Activated effector memory CD4-positive, alpha-beta T cell treated with anti-CD3 and anti-CD28 coated beads, Interleukin-2, amount 50 U/mL, for 16 hours (primary cell): Measurements from ENCODE around the gene COPS4.
A peak's percentile ranks its signal among the peaks of the same experiment; 100 is the strongest.
"Not testable (repeated sequence)": the region's sequence is repeated elsewhere in the genome, so short reads cannot be mapped to it uniquely, and the experiment has no call there.

Source experiments
- DNase-seq: peaks from one replicate; pipeline ENCODE4 v3.0.0-alpha.2; 2020

COPS4 gene

DNA sequence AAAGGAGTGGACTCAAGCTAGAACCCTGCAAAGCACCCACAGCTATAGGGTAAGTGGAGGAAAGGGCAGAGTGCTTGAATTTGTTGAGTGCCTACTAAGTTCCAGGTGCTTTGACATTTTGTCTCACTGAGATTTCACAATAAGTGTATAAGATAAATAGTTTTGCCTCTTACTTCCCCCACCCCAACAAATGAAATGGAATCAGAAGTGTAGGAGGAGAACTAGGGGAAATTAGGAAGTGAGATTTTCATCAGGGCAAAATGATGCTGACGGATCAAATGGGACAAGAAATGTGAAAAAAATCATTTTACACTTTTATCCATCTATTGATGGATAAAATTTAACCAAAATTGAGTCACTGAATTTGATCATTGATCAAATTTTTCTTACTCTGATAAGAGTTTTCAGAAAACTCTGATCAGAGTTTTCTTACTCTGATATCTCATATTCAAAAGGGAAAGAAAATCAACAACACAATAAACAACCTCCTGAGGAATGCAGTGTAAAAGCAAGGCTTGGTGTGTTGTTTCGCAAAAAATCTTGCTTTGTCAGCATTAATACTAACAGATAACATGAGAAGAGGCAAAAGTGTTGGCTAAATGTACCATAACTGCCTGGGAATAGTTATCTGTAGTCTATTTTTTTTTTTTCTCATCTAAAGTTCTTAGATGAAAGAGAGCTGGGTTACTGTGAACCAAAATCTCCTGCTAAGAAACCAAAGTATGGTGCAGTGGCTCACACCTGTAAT, 54.6 kb downstream of the COPS4 start:
- DNase-seq, result no peak

DNA sequence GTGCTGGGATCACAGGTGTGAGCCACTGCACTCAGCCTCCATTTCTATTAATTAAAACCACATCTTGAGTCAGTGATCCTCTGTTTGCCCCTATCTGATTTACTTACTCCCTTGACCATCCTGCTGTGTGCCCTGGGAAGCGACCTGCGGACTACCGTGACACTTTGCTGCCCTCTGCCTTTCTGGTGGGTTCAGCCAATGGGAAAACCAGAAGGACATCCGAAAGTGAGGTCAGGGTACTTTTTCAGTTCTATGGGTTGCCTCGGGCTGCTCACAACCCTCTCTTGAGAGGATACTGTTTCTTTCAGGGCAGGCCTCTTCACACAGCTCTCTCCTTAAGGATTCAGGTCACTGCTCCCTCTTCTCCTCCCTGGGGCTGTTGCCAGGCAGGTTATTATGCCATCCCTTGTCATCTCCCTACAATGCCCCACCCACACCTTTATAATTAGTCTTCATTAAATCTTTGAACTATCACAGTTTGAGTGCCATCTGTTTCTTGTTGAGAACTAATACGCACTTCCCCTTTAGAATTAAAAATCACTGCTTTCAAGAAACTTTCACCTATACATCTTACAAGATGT, 58.2 kb downstream of the COPS4 start:
- no peak for DNase-seq

DNA sequence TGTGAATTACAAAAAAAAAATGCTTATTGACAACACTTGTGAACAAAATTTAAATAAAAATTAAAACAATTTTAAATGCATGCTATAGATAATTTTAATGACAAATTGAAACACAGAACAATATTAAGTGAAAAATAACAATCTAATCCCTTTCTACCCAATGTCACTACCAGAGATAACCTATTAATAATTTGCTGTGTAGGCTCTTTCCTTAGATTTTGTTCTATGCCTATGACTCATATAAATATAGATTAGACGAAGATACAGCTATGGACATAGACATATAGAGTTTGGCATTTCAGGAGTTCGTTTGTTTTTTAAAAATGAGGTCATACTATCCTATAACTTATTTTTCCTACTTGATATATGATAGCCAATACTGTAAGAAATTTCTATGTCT, 61.4 kb downstream of the COPS4 start:
- DNase-seq, result no peak

DNA sequence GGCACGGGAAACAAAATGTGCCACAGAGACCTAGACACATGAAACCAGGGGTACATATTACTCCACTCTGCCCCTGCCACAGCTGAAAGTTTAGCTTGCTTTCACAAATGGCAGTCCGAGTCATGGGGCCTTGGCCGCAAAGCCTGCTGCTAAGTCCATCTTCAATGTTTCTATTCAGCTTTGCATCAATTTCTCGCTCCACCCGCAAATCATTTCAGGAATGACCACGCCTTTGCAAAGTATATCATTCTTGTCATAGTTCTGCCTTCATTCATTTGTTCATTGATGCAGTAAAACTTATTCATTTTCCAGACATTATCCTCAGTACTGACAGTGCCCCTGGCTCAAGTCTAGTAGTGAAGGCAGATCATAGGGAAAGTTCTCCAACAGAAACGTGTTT, 70.0 kb downstream of the COPS4 start:
- no peak for DNase-seq

DNA sequence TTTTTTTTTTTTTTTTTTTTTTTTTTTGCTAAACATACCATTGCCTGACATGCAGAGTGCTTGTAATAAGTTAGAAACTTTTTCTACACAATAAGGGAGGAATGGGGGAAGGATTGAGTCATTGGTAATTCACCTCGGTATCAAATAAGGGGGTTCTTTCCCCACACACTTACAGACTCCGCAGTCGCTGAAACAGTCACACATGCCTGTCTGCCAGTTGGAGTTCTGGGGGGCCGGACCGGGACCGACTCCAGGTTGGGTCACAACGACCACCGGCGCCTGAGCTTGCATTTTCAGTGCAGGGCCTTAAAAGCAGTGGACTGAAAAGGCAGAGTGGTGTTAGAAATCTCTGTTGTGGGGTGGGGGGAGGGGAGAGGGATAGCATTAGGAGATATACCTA, 72.6 kb downstream of the COPS4 start:
- no peak for DNase-seq

DNA sequence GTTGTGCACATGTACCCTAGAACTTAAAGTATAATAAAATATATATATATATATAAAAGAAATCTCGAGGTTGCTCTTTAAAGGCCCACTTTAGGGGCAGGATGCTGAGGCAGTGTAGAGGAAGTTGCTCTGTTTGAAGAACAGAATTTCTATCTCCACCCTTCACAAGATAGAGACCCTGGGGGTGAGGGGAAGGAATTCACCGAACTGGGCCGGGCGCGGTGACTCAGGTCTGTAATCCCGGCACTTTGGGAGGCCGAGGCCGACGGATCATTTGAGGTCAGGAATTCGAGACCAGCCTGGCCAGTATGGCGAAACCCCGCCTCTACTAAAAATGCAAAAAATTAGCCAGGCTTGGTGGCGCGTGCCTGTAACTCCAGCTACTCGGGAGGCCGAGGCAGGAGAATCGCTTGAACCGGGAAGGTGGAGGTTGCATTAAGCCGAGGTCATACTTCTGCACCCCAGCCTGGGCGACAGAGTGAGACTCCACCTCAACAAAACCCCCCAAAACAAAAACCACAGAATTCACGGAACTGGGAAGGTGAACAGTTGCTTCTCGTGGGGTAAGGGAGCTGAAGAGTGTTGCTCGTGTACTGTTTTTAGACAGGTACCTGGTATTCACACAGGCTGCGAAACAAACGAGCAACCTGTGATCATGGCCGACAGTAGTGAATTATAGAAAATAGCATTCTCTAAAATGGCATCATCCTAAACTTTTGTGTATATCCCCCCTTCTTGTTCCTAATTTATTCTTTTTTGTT, 73.3 kb downstream of the COPS4 start:
- no peak for DNase-seq

DNA sequence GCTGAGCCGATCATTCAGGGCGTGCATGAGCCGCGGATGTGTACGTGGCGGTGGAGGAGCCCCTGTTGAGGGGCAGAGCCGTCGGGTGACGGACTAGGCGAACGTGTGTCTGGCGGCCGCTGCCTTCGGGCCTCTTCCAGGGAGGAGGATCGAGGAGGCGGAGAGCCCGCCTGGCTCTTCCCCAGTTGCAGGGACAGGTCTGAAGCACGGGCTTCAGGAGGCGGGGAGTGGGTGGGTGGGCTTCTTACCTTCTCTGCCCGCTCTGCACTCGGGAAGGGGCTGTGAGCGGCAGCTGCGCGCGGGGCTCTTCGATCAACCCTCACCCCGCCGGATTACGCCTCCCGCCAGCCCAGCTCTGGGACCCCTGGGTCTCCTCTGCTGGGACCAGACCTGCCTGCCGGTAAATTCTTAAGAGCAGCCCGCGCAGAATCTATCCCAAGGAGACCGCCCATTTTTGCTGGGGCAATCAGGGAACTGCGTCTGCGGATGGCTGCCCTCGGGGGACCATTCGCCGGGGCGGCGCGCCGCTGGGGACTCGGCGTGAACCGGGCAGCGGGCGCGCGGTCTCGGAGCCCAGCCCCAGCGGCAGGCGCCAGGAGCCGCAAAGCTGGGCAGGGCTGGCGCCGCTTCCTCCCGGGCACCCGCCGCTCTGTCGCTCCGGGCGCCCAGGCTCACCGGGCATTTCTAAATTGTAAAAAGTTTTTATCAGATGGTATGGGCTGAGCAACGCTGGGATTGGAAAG, 74.7 kb downstream of the COPS4 start:
- peak; percentile 78 for DNase-seq

DNA sequence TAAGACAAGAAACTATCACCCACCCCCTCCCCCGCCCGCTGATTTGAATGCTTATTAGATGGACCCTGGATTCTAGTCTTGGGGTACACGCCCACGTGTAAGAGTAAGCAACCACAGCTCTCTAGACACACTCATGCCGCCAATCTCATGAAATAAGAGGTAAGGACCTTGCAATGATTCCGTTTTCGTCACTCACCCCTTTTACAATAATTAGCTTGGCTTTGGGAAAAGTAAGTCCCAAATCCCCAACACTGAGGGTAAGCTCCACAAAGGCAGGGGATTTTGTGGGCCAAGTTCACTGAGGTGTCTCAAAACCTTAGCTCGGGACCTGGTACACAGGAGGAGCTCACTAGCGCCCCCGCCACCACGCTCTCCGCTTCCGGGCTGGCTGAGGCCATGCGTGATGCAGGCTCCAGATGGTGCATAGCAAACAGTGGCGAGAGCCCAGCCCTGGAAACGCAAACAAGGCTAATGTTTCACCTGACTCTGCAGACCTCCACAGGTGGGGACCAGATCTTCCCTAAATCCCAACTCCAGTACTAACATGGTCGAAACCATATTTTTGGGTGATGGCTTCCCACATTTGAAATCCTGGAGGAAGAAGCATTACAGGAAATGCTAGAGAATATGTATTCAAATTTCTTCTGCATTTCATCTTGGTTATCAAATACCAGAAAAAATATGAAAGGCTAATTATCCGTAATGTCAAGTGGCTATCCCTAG, 75.4 kb downstream of the COPS4 start:
- DNase-seq, result peak; percentile 95

DNA sequence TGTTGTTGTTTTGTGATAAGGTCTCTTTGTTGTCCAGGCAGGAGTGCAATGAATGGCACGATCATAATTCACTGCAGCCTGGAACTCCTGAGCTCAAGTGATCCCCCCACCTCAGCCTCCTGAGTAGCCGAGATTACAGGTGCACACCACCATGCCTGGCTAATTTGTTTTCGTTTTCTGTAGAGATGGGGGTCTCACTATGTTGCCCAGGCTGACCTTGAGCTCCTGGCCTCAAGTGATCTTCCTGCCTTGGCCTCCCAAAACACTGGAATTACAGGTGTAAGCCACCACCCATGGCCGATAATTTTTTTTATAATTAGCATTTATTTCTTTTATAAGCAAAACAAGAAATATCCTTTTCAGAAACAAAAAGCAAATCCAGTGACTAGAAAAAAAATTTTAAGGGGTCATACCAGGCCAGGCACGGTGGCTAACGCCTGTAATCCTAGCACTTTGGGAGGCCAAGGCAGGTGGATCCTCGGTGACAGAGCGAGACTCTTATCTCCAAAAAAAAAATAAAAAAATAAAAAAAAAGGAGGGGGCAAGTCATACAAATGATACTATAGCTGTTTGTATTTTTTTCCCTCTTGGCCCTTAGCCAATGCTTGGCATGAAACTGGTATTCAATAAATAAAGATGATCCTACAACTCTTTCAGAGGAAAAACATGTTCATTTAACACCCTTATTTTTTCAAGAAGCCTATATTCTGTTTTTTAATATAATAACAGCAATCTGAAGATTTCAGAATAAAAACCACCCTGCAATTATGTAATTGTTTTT, 76.2 kb downstream of the COPS4 start:
- DNase-seq, result no peak

DNA sequence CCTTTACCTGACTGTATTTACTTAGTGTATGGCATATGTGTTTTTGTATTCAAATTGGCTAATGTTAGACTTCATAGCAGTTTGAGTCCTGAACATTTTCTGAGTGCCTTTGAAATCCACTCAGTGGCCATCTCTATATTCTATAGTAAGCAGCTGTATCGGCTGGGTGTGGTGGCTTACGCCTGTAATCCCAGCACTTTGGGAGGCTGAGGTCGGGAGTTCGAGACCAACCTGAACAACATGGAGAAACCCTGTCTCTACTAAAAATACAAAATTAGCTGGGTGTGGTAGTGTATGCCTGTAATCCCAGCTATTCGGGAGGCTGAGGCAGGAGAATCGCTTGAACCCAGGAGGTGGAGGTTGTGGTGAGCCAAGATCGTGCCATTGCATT, 76.8 kb downstream of the COPS4 start:
- DNase-seq, result not testable (repeated sequence)

DNA sequence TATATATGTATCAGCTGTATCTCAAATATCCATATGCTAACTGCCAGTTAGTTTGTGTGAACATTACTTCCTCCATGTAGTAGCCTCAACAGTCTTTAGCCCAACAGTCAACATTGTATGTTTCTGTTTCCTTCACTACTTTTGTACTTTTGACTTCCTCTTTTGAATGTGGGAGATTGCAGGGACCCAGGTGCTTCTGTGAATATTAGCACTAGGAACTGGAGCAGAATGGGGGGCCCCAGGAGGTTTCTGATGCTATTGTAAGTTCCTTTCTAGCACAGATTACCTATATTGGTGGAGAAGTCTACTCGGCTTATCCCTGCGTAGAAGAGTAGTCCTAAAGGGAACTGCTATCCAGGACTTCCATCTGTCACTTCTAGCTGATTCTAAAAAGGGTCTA, 77.2 kb downstream of the COPS4 start:
- no peak for DNase-seq

DNA sequence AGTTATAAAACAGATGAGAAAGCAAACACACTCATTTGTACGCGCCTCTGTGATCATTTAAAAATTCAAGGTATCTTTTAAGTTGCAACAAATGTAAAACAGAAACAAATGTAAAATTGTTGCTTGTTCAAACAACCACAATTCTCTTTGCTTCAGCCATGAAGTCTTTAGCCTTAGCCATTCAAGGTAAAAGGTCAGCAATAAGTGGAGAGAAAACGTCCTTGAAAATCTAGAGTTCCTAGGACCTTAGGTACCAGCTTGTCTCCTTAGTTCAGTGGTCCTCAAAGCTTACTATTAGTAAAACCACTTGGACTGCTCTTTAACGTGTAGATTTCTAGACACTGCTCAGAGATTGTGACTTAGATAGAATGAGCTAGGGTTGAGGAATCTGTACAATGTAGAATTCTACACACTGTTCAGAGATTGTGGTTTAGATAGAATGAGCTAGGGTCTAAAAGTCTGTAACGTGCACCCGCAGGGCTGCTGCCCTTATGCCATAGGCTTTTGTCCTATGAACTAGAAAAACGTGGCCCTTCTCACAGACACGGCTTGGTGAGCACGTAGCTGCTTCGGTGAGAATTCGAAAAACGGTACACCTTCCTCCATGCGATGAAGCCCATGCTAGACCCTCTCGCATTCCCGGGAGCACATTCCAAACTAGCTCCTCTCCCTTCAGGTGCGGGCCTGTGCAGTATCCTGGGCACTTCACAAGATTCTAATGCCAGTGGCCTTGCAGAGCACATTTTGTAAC, 77.9 kb downstream of the COPS4 start:
- no peak for DNase-seq

DNA sequence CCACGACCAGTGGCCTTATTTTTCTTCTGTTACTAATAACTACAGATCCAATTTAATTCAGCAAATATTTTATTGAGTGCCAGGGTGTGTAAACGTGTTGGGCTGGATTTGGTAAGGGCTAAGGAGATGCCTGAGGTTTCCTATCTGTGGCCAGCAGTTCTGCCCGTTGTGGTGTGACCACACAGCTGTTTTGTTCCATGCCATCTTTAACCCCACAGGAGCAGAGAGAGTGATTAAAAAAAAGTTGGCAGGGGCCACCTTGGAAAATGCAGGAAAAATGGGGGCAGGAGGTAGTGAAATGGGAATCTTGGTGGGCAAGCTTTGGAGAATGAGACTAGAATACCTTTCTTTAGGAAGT, 78.4 kb downstream of the COPS4 start:
- no peak for DNase-seq

DNA sequence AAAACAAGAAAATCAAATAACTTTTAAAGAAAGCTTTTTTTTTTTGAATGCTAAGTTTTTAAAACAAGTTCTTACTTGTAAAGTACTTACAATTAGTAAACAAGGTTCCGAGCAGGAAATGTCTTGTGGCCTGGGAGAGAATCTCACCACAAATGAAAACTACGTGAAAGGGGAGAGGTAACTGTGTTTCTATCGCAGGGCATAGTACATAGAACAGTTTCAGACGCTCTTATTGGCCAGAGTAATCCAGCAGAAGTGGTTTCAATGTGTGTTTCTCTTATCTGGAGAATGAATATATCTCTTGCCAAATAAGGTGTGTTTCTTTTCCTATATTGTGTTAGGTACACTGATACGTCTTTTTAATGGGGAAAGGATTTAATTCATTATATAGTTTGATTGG, 79.6 kb downstream of the COPS4 start, which contains the start of gene PLAC8:
Gene PLAC8 (minus strand): TSS at position 154 of the 400 bp plus-strand sequence. CDS start 6,808 bp downstream, outside the sequence.
- DNase-seq, result no peak

DNA sequence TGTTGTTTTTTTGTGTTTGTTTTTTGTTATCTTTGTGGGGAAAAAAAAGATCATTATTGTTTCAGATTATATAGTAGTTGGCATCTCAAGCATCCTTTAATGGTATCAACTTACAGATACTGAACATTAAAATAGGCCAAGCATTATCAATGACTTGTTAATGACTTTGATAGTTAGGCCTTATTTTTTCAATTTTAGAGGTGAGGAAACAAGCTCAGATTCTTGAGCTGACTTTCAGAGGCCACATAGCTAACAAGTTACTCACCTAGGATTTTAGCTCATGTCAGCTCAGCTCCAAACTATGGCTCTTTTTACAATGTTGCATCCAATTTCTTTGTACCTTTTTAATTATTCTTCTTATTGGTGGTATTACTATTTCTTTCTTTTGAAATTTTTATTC, 80.0 kb downstream of the COPS4 start:
- no peak for DNase-seq

DNA sequence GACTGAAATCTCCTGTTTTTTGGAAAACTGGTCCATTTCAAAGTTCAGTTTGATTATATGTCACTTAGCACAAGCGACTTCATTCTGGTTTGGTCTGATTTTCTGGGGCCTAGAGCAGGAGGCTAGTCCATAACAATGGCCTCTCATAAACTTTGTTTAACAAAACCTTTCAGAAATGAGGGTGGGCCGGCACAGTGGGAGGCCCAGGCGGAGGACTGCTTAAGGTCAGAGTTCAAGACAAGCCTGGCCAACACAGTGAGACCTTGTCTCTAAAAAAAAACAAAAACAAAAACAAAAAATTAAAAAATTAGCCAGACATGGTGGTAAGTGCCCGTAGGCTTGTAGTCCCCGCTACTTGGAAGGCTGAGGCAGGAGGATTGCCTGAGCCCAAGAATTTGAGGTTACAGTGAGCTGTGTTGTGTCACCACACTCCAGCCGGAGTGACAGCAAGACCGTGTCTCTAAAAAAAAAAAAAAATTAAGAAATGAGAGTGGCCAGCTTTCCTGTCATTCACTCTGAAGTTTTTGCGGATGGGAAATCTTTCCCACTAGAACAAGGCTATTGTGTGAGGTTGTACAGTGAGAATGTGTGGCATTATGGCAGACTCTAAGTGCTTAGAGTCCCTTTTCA, 80.8 kb downstream of the COPS4 start:
- DNase-seq, result no peak

DNA sequence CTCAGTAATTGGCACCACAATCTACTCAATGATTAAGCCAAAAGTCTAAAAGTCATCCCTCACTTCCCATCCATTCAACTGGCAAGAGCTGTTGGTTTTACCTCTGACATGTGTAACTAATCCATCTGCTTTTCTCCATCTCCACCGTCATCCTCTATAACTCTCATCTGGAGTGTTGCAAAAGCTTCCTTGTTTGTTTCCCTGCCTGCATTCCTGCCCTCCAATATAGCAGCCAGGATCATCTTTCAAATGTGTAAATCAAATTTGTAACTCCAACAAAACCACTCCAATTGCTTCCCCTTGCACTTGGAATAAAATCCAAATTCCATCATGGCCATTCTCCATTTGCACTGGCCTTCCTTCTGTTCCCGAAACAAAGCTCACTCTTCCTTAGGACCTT, 83.9 kb downstream of the COPS4 start:
- no peak for DNase-seq

DNA sequence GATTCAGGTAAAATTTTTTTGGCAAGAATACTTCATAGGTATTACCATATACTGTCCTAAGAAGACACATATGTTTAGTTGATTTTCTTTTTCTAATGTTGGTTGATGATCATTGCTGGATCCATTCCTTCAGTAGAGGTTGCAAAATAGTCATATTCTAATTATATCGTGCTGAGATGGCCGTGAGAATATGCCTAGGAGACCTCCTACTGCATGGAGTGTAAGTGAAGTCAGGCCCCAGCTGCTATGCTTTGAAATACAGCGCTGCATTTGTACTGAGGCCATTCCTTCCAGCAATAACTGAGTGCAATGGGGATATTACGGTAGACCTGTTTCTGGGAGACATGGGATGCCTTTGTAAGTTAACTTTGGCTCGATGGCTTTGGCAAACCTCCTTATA, 86.3 kb downstream of the COPS4 start:
- no peak for DNase-seq

DNA sequence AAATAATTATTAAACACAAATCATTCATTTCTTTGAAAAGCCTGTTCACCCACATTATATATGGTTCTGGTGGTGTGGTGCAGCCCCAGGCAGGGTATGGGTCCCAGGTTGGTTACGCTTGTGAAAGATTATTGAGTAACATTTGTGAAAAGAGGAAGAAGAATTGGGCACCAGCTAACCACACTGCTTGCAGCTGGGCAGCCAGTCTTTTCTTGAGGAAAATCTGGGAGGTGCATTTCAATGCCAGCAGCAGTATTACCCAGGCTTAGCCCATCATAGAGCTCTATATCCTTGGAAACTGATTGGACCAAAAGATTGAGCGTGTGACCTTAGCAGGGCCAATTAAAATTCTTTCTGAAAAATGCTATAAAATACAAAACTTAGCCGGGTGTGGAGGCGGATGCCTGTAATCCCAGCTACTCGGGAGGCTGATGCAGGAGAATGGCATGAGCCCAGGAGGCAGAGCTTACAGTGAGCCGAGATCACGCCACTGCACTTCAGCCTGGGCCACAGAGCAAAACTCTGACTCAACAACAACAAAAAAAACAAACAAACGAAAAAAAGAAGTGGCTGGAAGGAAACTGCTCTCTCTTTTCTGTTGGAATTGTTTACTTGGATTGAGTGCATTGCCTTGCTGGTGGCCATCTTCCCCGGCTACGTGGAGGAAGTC, 89.3 kb downstream of the COPS4 start:
- DNase-seq, result no peak
